Measurements from ENCODE around the gene ZNF107. TPM values are rescaled to one million over a fixed set of nuclear protein-coding genes. Genes with fewer than 3 reads are reported as not detected.

ZNF107 gene
- total RNA-seq (10 to 100 TPM; 12.4 TPM), total RNA-seq (16.2 to 151 (median 74.0) reads per million in 172 experiments)
- polyA plus RNA-seq (2013, experiment 1 of 2): 15.0 TPM
- 16.5 TPM for polyA plus RNA-seq (2013, experiment 2 of 2)

GRCh38 chr7:64665980-64666662, at the start of gene ZNF107:
Gene ZNF107 (plus strand): TSS chr7:64666133. CDS start chr7:64666283, 150 bp downstream.
- peak; percentile 95 for ATAC-seq (ENCODE audit: poor library complexity)
- peaks cover 23% of the 10 kb centered on the region for H3K4me1 ChIP-seq (ENCODE audit: insufficient read depth, low read length)
- no peaks in the 10 kb centered on the region for H3K27me3 ChIP-seq (ENCODE audit: control insufficient read depth in 1 of 2, insufficient read depth in 2 of 2, low read length in 2 of 2)
- peak; percentile 71 to 96 (median 79) for DNase-seq
- Mint-ChIP-seq H3K36me3 (ENCODE audit: low read depth) (peaks cover 66% of the 10 kb centered on the region), H3K4me1 (ENCODE audit: low read depth) (peaks cover 76% of the 10 kb centered on the region), H3K27me3 (no peaks in the 10 kb centered on the region), H3K9me3 (peaks cover 6% of the 10 kb centered on the region), H3K27ac (peak within 1 kb of the TSS; percentile 98), H3K4me3 (peak within 1 kb of the TSS; percentile 98)
- peaks cover 15% of the 10 kb centered on the region for H3K36me3 ChIP-seq (ENCODE audit: insufficient read depth, low read length)
- peak within 1 kb of the TSS; percentile 83 for H3K4me3 ChIP-seq (ENCODE audit: low read length)
- intact Hi-C loops (cut with DNase I, micrococcal nuclease): loop anchor here (1.0 to 10.0 kb wide), 6 partner anchors 104 to 739 kb away; partner anchors contain the start of genes ZNF138 (in 2 of the 2), ZNF680 (in 2 of the 2), ERV3-1 (in 1 of the 2) and ZNF736 (in 1 of the 2)
- H3K27ac ChIP-seq (ENCODE audit: low read depth in 1 of 2, low read length in 2 of 2): peak within 1 kb of the TSS; percentile 82
- ChIA-PET CTCF (no interaction called here), POLR2A (interaction anchor here (0.7 to 3.7 kb wide), 21 partner anchors 9 to 1315 kb away, joined by 3 to 47 read pairs (median 5); partner anchors contain the start of genes ERV3-1, ZNF138, ZNF273 and ZNF680)
- peaks cover 0 to under 1% of the 10 kb centered on the region in 2 experiments for H3K9me3 ChIP-seq (ENCODE audit: control insufficient read depth in 1 of 2, insufficient read depth in 1 of 2, low read length in 2 of 2)
- TF ChIP-seq CTCF (IDR thresholded peaks at IDR 0.05): no peak

GRCh38 chr7:64618785-64619456, 47.0 kb upstream of the ZNF107 start:
- no peaks in the 10 kb centered on the region for H3K27me3 Mint-ChIP-seq
- POLR2A ChIA-PET: no interaction called here
- CTCF ChIA-PET: interaction anchor here (1.1 to 2.3 kb wide), 2 partner anchors 11 to 436 kb away, joined by 3 to 5 read pairs; no protein-coding TSS in a partner anchor
- no peaks in the 10 kb centered on the region for H3K4me1 Mint-ChIP-seq (ENCODE audit: low read depth)
- H3K4me3 Mint-ChIP-seq: no peak overlapping the region
- Histone ChIP-seq H3K36me3 (ENCODE audit: insufficient read depth, low read length) (no peaks in the 10 kb centered on the region), H3K27ac (ENCODE audit: low read depth in 1 of 2, low read length in 2 of 2) (no peak overlapping the region), H3K4me3 (ENCODE audit: low read length) (no peak overlapping the region), H3K9me3 (ENCODE audit: control insufficient read depth in 1 of 2, insufficient read depth in 1 of 2, low read length in 2 of 2) (peaks cover 11 to 21% of the 10 kb centered on the region in 2 experiments), H3K4me1 (ENCODE audit: insufficient read depth, low read length) (no peaks in the 10 kb centered on the region), H3K27me3 (ENCODE audit: control insufficient read depth in 1 of 2, insufficient read depth in 2 of 2, low read length in 2 of 2) (no peaks in the 10 kb centered on the region)
- peak; percentile 75 for TF ChIP-seq CTCF (IDR thresholded peaks at IDR 0.05)
- H3K36me3 Mint-ChIP-seq (ENCODE audit: low read depth): no peaks in the 10 kb centered on the region
- DNase-seq: peak in 5 of 14 experiments; percentile 1 to 76 (median 60)
- intact Hi-C loops (cut with DNase I, micrococcal nuclease): loop anchor here (1.0 to 10.0 kb wide), 3 partner anchors 436 to 1614 kb away; no protein-coding TSS in a partner anchor
- no peaks in the 10 kb centered on the region for H3K9me3 Mint-ChIP-seq
- ATAC-seq (ENCODE audit: poor library complexity): no peak
- no peak overlapping the region for H3K27ac Mint-ChIP-seq

GRCh38 chr7:64619705-64620104, 46.2 kb upstream of the ZNF107 start:
- H3K27me3 Mint-ChIP-seq: no peaks in the 10 kb centered on the region
- no peak overlapping the region for H3K27ac ChIP-seq (ENCODE audit: low read depth in 1 of 2, low read length in 2 of 2)
- no peaks in the 10 kb centered on the region for H3K4me1 ChIP-seq (ENCODE audit: insufficient read depth, low read length)
- intact Hi-C loops (cut with DNase I, micrococcal nuclease): loop anchor here (1.0 to 10.0 kb wide), 3 partner anchors 436 to 1615 kb away; no protein-coding TSS in a partner anchor
- ATAC-seq (ENCODE audit: poor library complexity) (no peak), DNase-seq (no peak)
- no peak overlapping the region for H3K4me3 Mint-ChIP-seq
- CTCF ChIA-PET: interaction anchor here (1.1 to 2.3 kb wide), 2 partner anchors 11 to 437 kb away, joined by 3 to 5 read pairs; no protein-coding TSS in a partner anchor
- H3K4me1 Mint-ChIP-seq (ENCODE audit: low read depth): no peaks in the 10 kb centered on the region
- TF ChIP-seq CTCF (IDR thresholded peaks at IDR 0.05): no peak
- H3K27ac Mint-ChIP-seq: no peak overlapping the region
- H3K9me3 Mint-ChIP-seq: no peaks in the 10 kb centered on the region
- peaks cover 11 to 21% of the 10 kb centered on the region in 2 experiments for H3K9me3 ChIP-seq (ENCODE audit: control insufficient read depth in 1 of 2, insufficient read depth in 1 of 2, low read length in 2 of 2)
- no peak overlapping the region for H3K4me3 ChIP-seq (ENCODE audit: low read length)
- POLR2A ChIA-PET: no interaction called here
- H3K27me3 ChIP-seq (ENCODE audit: control insufficient read depth in 1 of 2, insufficient read depth in 2 of 2, low read length in 2 of 2): no peaks in the 10 kb centered on the region
- no peaks in the 10 kb centered on the region for H3K36me3 Mint-ChIP-seq (ENCODE audit: low read depth)
- no peaks in the 10 kb centered on the region for H3K36me3 ChIP-seq (ENCODE audit: insufficient read depth, low read length)
